ENCODE measurements around the gene HK2. TPM values are rescaled to one million over a fixed set of nuclear protein-coding genes. Genes with fewer than 3 reads are reported as not detected.

The HK2 gene
- total RNA-seq, 1 donor from 2014 or later = 8.1 TPM

DNA sequence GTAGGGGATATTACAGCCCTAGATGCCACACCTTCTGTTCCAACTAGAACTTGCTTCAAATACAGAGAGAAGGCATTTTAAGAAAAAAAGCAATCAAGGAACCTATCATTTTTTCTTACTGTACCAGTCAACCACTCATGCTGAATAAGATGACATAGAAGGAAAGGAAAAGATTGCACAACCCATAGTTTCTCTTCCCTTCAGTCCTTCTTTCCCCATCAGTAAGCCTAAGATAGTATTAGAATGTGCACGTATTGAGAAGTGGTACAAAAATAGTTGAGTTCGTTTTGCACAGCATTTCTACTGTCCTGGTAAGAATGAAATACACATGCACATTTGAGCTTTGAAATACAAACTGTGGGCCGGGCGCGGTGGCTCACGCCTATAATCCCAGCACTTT lies 27.0 kb upstream of the HK2 start:
- H3K9me3 Mint-ChIP-seq (ENCODE audit: unreplicated experiment) = no peaks in the 10 kb centered on the region
- TF ChIP-seq, protein P1, sequence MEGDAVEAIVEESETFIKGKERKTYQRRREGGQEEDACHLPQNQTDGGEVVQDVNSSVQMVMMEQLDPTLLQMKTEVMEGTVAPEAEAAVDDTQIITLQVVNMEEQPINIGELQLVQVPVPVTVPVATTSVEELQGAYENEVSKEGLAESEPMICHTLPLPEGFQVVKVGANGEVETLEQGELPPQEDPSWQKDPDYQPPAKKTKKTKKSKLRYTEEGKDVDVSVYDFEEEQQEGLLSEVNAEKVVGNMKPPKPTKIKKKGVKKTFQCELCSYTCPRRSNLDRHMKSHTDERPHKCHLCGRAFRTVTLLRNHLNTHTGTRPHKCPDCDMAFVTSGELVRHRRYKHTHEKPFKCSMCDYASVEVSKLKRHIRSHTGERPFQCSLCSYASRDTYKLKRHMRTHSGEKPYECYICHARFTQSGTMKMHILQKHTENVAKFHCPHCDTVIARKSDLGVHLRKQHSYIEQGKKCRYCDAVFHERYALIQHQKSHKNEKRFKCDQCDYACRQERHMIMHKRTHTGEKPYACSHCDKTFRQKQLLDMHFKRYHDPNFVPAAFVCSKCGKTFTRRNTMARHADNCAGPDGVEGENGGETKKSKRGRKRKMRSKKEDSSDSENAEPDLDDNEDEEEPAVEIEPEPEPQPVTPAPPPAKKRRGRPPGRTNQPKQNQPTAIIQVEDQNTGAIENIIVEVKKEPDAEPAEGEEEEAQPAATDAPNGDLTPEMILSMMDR (IDR thresholded peaks at IDR 0.05; ENCODE audit: partially characterized antibody, unreplicated experiment) = no peak
- H3K4me3 Mint-ChIP-seq (ENCODE audit: unreplicated experiment) = no peak overlapping the region
- H3K36me3 Mint-ChIP-seq (ENCODE audit: unreplicated experiment) = no peaks in the 10 kb centered on the region
- DNase-seq = no peak
- H3K27me3 Mint-ChIP-seq (ENCODE audit: unreplicated experiment) = no peaks in the 10 kb centered on the region
- no peaks in the 10 kb centered on the region for H3K4me1 Mint-ChIP-seq (ENCODE audit: low read depth, unreplicated experiment)
- H3K27ac Mint-ChIP-seq (ENCODE audit: unreplicated experiment) = no peak overlapping the region

DNA sequence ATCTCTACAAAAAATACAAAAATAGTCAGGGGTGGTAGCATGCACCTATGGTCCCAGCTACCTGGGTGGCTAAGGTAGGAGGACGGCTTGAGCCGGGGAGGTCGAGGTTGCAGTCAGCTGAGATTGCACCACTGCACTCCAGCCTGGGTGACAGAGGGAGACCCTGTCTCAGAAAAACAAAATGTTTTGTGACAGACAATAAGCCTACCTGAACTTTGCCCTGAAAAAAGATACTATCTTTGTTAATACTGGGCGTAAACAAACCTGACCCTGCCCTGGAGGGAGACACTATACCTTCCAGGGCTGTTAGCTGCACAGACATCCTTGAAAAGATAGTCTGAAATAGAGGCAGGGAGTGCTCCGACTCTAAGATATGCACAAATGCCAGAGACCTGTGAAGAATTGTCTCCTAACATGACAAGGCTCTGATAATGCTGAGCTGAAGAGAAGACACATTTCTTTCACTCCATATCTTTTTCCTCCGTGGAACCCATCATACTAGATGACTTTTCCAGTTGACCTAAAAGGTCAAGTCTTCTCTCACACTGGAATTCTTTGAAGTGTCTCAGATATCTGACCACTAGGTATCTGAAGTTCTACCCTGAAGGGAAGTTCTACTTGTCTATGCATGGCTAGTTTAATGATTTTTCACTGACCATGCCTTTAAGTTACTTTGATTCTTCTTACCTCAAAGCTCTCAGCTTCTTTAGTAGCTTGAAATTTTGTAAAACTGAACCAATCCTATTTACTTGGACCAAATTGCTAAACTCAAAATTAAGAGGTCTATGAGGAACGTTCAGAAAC lies 20.9 kb upstream of the HK2 start:
- Mint-ChIP-seq H3K9me3 (ENCODE audit: unreplicated experiment) (no peaks in the 10 kb centered on the region), H3K36me3 (ENCODE audit: unreplicated experiment) (no peaks in the 10 kb centered on the region), H3K27ac (ENCODE audit: unreplicated experiment) (no peak overlapping the region), H3K4me3 (ENCODE audit: unreplicated experiment) (no peak overlapping the region), H3K27me3 (ENCODE audit: unreplicated experiment) (no peaks in the 10 kb centered on the region), H3K4me1 (ENCODE audit: low read depth, unreplicated experiment) (peaks cover 3% of the 10 kb centered on the region)
- TF ChIP-seq, protein P1 (IDR thresholded peaks at IDR 0.05; ENCODE audit: partially characterized antibody, unreplicated experiment) = no peak
- DNase-seq = no peak

DNA sequence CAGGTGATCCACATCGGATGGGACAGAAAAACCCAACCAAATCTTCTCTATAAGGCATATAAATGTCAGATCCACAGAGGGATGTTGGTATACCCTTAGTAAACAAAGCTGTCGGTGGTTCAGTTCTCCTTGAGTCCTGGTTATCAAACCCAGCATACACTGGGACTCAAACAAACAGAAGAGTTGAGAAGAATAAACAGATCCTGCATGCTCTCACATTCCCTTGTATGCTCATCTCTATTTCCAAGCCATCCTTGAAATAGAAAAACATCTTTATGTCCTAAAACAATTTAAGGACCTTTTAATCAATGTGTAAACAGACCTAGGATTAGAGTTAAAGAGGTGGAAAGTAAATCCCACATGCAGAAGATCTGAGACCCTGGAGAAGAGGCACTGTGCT lies 19.8 kb upstream of the HK2 start:
- TF ChIP-seq, protein P1 (IDR thresholded peaks at IDR 0.05; ENCODE audit: partially characterized antibody, unreplicated experiment) = no peak
- no peak for DNase-seq
- Mint-ChIP-seq H3K9me3 (ENCODE audit: unreplicated experiment) (no peaks in the 10 kb centered on the region), H3K27me3 (ENCODE audit: unreplicated experiment) (no peaks in the 10 kb centered on the region), H3K4me3 (ENCODE audit: unreplicated experiment) (no peak overlapping the region), H3K36me3 (ENCODE audit: unreplicated experiment) (no peaks in the 10 kb centered on the region), H3K27ac (ENCODE audit: unreplicated experiment) (no peak overlapping the region), H3K4me1 (ENCODE audit: low read depth, unreplicated experiment) (peaks cover 3% of the 10 kb centered on the region)

DNA sequence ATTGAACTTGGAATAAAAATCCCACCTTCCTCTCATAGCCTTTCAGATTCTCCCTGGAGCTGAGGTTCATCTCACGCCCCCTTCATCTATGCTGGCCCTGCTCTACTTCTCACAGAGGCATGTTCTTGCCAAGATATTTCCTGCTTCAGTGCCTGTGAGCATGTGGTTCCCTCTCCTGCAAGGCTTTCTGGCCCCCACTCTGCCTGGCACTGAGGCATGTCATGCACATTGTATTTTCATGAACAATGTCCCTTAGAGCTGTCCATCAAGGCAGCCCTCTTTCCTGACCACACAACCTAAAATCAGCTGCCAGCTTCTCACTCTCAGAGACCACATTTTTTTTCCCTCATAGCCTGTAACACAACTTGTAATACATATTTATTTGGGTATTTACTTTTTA lies 18.0 kb upstream of the HK2 start:
- H3K27me3 Mint-ChIP-seq (ENCODE audit: unreplicated experiment) = no peaks in the 10 kb centered on the region
- TF ChIP-seq, protein P1 (IDR thresholded peaks at IDR 0.05; ENCODE audit: partially characterized antibody, unreplicated experiment) = no peak
- no peaks in the 10 kb centered on the region for H3K9me3 Mint-ChIP-seq (ENCODE audit: unreplicated experiment)
- no peak overlapping the region for H3K4me3 Mint-ChIP-seq (ENCODE audit: unreplicated experiment)
- no peaks in the 10 kb centered on the region for H3K36me3 Mint-ChIP-seq (ENCODE audit: unreplicated experiment)
- H3K4me1 Mint-ChIP-seq (ENCODE audit: low read depth, unreplicated experiment) = peaks cover 3% of the 10 kb centered on the region
- DNase-seq = no peak
- no peak overlapping the region for H3K27ac Mint-ChIP-seq (ENCODE audit: unreplicated experiment)

DNA sequence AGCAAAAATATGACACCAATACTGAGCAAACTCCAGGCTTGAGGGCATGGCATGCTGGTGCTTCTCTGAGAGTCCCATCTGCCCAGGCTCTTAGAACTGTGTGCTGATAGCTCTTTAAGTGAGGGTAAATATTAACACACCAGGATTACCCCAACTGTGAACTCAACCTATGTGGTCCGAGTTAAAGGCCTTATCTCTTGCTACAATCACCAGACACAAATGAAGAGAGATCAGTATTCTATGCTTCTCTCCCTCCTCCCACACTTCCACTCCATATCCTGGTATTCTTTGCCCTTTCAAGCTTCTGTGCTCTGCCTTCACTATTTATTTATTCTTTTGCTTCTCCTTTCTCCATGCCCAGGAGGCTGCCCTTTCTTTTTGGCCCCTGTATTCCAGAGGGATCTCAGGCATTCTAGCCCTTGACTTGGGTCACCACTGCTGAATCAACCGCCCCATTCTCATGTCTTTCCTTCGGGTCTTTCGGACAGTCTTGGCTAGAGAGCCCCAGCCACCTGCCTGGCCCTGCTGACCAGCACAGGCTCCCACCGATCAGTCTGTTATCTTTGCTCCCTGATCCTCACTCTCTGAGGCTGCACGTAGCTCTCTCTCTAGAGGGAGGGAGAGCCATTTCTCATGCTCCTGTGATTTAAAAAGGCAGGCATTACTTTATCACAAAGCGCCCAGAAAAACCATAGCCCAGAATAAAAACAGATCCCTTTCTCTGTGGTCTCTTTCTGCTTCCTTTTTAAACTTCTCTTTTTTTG lies 17.2 kb upstream of the HK2 start:
- Mint-ChIP-seq H3K4me1 (ENCODE audit: low read depth, unreplicated experiment) (peaks cover 3% of the 10 kb centered on the region), H3K27ac (ENCODE audit: unreplicated experiment) (no peak overlapping the region), H3K36me3 (ENCODE audit: unreplicated experiment) (no peaks in the 10 kb centered on the region), H3K27me3 (ENCODE audit: unreplicated experiment) (no peaks in the 10 kb centered on the region), H3K9me3 (ENCODE audit: unreplicated experiment) (no peaks in the 10 kb centered on the region), H3K4me3 (ENCODE audit: unreplicated experiment) (no peak overlapping the region)
- TF ChIP-seq, protein P1 (IDR thresholded peaks at IDR 0.05; ENCODE audit: partially characterized antibody, unreplicated experiment) = no peak
- DNase-seq = no peak
